HG02798 (cell line): ENCODE results near the gene FAM72C.
"Not testable (repeated sequence)": the region's sequence is repeated elsewhere in the genome, so short reads cannot be mapped to it uniquely, and the experiment has no call there.

Source experiments
- ATAC-seq: cut with Tn5 transposase; IDR thresholded peaks from one replicate; pipeline ENCODE4 v1.9.1; 2021; ENCODE audit warnings: mild to moderate bottlenecking; ENCODE audit not compliant: unreplicated experiment, poor library complexity

The FAM72C gene

DNA sequence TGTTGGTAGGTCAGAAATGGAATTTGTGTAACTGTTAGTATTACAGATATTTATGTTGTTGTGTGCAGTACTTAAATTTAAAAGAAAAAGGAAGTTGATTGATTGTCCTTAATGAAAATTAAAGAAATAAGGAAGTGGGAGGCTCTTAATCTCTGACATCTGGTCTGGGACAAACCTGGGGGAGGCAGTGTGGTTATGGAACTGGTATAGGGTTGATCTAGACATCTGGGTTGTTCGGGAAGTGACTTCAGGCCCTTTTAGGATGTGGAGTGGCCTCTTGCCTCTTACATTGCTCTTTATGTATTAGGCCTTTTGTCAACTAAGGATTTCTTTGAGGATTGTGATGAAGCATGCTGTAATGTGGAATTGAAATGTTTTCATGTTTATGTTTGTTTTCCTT, 16.1 kb upstream of the FAM72C start:
- ATAC-seq, result not testable (repeated sequence)

DNA sequence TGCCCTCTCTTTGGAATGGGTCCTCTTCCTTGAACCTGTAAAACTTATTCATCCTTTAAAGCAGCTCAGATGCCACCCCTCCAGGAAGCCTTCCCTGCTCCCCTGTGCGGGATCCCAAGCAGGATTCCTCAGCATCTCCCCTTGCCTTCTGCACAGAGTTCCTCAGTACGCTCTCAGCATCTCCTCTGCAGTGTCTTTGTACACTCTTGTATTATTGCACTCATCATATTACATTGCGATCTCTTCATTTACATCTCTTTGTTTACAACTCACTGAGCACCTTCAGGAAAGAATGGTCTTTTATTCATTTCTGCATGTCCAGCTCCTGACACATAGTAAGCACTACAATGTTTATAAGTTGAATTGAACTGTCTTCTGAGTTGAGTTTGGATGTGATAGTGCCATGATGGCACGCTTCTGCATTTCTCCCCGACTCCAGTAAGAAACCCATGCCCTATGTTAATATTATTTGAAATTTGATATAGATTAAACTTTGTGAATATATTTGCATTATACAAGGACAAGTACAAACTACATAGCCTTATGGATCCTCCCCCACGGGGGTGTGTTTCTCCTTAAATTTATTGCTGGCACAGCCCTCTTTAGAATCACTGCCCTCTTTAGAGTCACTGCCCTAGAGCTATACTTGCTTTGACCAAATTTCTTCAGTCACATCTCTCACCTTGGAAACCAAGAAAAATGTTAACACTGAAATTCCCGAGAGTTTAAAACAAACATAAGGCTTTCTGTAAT, 13.1 kb upstream of the FAM72C start:
- ATAC-seq, result not testable (repeated sequence)

DNA sequence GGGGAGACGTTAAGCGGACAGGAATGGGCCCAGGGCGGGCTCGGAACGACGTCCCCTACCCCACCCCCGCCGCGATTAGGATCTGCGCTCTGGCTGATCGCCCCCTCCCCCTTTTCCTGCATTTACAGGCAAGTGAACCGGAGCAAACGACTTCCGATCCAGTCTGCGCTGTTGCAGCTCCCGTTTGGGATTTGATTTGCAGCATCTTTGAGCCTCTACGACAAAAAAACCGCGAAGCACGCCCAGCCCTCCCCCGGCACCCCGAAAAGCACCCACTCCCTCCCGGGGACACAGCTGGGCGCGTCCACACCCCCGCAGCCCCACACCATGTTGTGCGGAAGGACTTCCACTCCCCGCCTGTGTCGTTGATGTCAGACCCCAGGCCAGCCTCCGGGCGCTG, 2.6 kb upstream of the FAM72C start:
- ATAC-seq, result not testable (repeated sequence)

DNA sequence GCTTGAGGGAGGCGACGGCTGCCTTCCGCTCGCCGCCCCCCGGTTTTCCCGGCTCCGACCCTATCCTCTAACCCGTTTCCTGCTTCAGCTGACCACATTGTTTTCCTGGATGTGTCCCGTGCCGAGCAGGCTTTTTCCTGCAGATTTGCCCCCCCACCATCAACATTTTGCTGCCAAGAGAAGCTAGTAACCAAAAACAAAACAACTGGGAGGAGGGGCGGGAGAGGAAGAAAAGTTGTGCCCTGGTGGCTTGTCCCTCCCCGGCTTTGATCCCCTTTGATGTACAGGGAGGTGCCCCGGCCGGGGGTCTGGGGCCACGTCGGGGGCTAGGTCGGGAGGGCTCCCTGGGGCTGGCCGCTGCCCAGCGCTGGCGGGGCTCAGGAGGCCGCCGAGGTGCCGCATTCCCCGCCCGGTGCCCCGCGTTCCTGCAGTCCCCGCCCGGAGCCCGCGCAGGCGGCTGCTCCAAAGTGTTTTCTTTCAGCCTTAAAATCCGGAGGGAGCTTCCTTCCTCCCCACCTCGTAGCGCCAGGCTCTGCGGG, 2.2 kb upstream of the FAM72C start:
- ATAC-seq, result not testable (repeated sequence)

DNA sequence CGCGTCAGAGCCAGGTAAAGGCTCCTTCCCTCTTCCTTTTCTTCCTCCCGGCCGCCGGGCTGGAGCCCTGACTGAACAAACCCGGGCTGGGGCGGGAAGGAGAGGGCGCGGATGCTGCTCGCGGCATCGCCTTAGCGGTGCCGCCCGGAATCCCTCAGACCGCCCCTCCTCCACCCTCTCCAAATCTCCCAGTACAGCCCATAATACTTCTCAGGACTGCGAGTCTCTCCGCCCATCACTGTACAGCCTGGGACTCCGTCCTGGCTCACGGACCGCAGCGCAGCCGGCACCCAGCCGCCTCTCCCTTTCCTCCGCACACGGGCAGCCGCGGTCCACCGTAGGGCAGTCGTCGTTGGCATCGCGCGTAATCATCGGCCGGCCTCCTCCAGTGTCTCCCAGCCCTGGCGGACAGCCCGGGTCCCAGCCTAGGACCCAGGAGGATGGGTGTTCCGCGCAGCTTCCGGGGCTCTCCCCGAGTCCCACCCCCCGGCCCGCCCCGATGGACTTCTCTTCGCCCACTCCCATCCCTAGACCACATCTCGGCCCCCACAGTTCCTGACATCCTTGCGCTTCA, 1.1 kb upstream of the FAM72C start:
- peak; percentile 8 for ATAC-seq

DNA sequence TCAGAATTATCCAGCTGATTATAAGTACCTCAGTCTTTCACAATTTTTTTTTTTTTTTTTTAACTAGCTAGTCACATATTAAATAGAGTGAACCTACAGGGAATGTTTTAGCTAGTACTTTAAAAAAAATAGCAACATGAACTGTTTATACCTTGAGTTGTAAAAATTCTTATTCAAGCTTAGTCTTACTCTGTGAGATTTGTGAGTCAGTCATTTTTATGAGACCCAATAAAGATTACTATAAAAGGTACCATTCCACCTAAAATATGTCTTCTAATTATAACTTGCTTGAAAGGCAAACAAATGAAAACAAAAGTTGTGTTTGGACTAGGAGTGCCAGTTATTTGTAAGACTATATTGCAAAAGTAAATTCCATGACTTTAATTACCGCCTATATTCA, 5.9 kb downstream of the FAM72C start:
- ATAC-seq, result not testable (repeated sequence)

DNA sequence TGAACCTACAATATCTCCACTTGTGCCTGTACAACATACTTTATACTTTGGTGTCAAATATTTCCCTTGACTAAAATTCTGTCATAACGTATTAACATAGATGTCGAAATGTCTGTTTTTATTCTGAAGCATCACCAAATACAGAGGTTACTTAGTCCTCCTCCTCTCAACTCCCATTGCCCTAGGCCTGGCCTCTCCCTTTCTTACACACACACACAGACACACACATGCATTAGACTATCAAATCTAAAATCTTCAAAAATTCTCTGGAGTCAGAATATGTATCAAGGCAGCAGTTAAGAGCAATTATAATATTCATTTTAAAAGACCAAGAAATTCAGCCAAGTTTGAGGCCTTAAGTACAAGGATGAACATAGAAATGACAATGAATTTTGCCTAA, 7.5 kb downstream of the FAM72C start:
- ATAC-seq, result not testable (repeated sequence)

DNA sequence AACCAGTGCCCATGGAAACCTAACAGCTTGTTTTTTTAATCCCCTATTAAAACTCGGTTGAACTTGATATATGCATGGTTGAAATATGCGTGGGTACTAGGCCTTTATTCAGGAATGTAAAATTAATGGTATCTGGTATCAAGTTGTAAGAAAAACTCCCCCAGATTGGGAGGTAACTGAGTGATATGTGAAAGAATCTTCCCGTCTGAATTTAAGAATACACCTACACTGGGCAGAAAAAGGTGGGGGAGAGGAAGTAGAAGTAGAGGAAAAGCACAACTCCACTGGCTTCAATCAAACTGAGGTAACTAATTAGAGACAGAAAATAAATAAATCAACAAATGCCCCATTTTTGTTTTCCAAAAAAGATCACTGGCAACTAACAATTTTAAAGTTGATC, 15.9 kb downstream of the FAM72C start:
- ATAC-seq, result not testable (repeated sequence)

DNA sequence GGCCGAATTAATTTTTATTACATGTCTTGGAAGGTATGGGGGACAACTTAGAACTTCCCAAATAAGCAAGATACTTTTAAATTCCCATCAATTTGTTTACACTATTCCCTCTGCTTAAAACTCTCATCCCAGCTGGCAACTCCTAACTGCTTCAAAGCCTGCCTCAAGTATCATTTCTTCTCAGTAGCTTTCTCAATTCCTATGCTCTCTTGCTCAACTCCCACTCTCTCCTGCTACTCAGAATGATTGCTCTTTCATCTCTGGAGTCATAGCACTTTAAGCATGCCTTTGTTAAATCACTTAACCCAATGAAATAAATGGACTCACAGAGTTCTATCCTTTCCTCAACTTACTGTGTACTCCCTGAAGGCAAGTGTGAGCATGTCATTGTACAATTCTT, 18.9 kb downstream of the FAM72C start:
- ATAC-seq, result not testable (repeated sequence)

DNA sequence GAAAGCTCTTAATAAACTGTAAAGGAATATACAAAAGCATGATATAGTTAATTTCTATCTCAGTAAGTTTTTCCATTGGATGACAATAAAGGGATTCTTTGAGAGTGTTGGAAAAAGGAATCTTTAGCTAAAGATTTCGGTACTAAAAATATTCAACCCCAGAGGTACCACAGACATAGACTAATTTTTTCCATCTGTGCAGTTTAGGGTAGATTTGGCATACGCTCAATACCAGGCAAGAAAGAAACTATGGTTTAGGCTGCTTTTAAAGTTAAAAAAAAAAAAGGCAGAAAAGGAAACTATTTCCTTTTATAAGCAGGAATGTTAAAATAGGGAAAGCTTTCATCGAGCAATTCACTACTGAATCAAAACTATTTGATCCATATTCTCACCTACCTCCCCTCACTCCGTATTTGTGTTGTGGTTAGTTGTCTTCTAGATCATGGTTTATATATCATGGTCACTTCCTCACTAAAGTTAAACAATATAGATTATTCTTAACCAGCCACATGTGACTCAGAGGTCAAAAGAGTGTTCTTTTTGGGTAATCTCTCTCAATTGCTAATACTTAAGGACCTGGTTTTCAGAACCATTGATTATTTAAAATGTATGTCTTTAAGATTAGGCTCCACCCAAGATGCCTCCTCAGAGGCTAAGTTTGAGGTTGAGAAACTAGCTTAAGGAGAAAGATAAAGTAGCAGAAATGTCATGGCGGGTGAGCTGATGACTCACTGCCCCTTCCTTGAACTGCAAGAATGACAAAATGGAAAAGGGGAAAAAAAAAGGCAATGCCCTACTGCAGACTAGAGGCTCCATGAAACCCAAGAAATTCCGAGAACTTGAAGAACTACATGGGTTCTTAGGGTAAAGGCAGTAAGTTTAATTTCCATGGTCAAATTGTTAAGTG, 20.0 kb downstream of the FAM72C start:
- not testable (repeated sequence) for ATAC-seq

DNA sequence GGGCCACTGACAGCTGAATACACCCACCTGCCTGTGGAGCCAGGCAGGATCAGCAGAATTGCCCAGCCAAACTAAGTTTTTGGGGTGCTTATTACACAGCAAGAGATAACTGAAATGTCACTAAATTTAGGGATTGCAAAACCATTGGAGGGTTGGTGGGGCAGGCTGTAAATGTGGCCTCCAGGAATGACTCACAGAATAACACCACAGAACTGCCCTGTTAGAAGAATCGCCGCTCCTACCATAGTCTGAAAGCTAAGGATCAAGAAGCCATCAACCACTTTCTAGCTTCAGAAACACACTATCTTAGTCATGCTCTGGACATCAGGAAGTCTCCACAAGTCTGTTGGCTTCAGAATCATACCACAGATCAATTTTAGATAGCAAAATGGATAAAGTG, 24.0 kb downstream of the FAM72C start:
- ATAC-seq, result not testable (repeated sequence)

DNA sequence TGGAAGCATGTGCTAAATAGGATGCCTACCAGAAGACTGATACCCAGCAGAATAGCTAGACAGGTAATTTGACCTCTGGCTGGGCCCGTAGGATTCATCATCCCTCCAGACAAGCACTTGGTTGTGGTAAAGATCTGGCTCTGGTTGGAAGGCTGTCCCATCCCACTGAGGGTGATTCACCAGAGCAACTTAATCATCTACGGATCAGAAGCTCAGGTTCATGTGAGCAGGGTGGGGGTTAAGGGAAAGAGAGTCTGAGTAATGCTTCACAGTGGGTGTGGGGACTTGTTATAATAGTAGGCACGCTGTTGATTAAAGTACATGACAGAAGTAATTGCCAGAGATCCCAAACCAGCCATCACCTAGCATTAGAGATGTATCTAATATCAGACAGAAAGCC, 26.5 kb downstream of the FAM72C start:
- ATAC-seq, result not testable (repeated sequence)

DNA sequence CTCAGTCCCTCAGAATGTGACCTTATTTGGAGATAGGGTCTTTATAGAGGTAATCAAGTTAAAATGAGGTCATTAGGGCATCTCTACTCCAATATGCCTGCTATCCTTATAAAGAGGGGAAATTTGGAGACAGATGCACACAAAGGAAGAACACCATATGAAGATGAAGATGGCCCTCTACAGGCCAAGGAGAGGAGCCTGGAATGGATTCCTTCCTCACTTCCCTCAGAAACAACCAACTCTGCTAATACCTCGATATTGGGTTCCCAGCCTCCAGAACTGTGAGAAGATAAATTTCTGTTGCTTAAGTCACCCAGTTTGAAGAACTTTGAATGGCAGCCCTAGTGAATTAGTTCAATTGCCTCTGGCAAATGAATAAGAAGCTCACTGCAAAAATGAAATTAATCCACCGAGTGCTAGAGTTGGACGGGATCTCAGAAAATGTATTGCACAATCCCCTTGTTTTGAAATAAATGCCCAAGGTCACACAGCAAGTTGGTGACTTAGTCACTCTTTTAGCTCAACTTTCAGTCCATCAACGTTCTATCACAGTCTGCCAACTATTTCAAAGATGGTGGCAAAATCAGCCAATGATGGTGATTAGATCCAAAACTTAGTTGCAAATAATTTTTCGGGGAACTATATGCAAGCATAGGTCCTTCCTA, 27.1 kb downstream of the FAM72C start:
- not testable (repeated sequence) for ATAC-seq

DNA sequence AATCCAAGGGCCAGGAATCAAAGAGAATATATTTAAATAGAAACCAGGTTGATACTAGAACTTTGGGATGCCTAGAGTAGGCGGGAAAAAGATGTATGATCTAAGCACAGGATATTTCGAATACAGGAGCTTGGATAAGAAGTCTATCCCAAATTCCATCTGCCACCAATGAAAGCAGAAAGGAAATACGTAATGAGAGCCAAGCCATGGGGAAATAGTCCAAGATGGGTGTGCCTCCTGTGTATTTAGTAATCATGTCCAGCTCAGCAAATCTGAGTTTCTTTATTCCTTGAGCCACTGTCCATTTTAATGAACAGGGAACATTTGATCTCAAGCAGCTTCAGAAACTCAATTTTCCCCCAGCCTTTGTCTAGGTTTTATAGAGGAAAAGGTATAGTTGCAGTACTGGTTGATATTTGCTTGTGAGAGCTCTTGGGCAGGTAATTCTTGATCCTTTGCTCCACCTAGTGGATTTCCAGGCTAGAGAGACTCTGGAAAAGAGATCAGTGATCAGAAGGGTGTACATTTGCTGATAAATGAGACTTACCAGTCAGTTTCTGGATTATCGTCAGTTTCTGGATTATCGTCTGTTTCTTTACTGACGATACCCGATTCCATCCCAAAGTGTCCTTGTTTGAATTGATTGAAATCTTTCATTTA, 28.3 kb downstream of the FAM72C start:
- not testable (repeated sequence) for ATAC-seq

DNA sequence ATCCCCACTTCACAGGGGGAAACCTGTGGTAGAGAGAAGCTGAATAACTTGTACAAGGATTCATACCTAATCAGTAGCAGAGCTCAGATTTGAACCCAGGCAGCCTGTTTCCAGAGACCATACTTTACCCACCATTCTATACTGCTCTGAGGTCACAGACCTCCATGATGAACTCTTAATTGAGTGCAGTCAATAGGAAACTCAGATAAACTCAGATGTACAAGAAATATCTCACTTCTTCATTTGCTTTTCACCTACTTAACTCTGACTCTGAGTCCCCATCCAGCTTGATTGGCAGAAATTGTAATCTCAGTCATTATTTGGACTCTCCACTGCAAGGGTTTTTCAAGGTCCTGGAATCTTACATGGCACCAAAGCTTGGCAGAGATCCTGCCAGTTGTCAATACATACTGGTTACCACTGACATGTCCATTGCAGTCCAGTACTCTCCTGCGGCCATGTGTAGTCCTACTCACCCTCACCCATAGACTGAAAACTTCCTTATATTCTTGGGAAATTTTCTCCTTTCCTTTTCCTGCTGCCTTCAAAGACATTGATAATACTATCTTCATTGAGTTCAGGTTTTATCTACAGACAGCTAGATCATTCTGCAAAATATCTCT, 29.4 kb downstream of the FAM72C start:
- not testable (repeated sequence) for ATAC-seq

DNA sequence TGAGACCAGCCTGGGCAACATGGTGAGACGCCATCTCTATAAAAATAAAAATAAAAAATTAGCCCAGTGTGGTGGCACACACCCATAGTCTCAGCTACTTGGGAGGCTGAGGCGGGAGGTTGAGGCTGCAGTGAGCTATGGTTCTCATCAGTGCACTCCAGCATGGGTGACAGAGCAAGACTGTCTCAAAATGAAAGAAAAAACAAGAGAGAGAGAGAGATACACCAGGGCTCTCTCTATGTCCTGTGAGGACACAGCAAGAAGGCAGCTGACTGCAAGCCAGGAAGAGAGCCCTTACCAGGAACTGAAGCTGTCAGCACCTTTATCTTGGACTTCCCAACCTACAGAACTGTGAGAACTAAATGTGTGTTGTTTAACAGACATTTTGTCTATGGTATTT, 32.1 kb downstream of the FAM72C start:
- not testable (repeated sequence) for ATAC-seq

DNA sequence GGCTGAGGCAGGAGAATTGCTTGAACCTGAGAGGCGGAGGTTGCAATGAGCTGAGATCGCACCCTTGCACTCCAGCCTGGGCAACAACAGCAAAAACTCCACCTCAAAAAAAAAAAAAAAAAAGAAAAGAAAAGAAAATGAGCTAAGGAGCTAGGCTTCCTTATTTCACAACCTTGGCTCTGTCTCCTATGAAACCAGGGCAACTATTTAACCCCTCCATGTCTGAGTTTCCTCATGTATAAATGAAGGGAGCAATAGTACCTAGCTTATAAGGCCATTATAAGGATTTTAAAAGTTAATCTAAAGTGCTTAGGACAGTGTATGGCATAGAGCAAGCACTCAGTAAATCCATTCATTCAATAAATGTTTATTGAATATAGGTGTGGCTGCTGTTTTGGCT, 32.9 kb downstream of the FAM72C start:
- ATAC-seq, result not testable (repeated sequence)

DNA sequence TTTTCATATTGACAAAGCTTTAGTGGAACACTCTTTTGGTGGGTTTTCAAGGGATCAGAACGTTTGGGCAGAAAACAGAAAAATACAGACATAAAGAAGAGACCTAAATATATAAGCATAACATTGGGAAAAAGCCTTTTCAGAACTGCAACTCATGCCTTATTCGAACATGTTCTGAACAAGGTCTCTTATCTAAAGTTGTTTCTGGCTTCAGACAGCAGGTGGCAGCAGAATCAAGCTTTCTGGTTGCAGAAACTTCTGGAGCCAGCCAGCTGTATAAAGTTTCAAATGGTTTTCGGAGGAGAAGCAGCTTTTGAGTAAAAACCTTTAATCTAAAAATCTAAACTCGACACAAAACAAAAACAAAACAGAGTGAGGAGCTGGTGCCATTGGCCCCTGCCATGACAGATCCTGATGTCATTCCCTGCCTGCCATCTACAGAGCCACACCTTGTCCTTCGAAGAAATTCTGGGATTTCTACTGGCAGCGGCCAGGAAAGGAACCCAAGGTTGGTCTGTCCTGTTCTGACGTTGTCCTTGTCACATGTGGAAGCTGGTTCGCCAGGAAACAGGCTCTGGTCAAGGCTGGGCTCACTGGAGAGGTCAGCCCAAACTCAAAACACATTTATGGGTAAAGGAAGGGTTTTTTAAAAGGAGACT, 35.2 kb downstream of the FAM72C start:
- ATAC-seq, result peak; percentile 66

DNA sequence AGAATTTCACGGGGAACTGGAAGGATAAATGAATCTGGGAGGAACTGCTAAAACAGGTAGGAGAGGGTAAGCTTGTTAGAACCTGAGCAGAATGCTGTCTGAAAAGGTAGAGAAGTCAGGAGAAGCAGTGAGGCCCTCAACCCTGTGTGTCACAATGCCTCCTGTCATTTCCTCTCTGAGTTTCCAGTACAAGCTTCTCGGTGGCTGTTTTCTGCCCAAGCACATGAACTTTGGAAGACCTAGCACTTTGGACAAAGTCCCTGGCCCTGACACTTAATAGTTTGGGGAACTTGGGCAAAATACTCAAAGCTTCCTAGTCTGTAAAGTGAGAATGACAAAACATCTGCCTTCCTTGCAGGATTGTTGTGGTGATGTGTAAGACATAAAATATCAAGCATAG, 52.7 kb downstream of the FAM72C start:
- ATAC-seq, result not testable (repeated sequence)
